Activated CD4-positive, alpha-beta T cell treated with anti-CD3 and anti-CD28 coated beads, Interleukin-10, Interleukin-2, amounts not matched to agents 100 ng/mL and 50 ng/mL, durations not matched to agents 16 hours and 8 hours (primary cell): Measurements from ENCODE around the gene NSUN5.
"Not testable (repeated sequence)": the region's sequence is repeated elsewhere in the genome, so short reads cannot be mapped to it uniquely, and the experiment has no call there.

Source experiments
- DNase-seq: peaks from one replicate; pipeline ENCODE4 v3.0.0-alpha.2; 2020

Gene NSUN5

GRCh38 chr7:73267813-73268212, 40.8 kb downstream of the NSUN5 start:
- DNase-seq, result not testable (repeated sequence)

- not testable (repeated sequence) for DNase-seq
These were observed 41.8 kb downstream of the NSUN5 start for GRCh38 chr7:73266719-73267368.

- DNase-seq, result not testable (repeated sequence)
These were observed 46.2 kb downstream of the NSUN5 start for GRCh38 chr7:73262416-73262815.
